Left ventricle myocardium inferior (tissue), 1 donor: ENCODE results near the gene MYH9. TPM values are rescaled to one million over a fixed set of nuclear protein-coding genes. Genes with fewer than 3 reads are reported as not detected.

Experiments
- DNase-seq: peaks from one replicate; pipeline ENCODE4 v3.0.0-alpha.2; 2020
- H3K27ac ChIP-seq: fragments of 200-600 bp; replicated peaks from 2 replicates; pipeline ENCODE4 v1.8.0; 2021
- H3K27me3 ChIP-seq: fragments of 200-600 bp; 2 replicates; pipeline ENCODE4 v1.8.0; 2021; ENCODE audit warnings: low read depth
- H3K36me3 ChIP-seq: fragments of 200-600 bp; 2 replicates; pipeline ENCODE4 v1.8.0; 2021
- H3K4me1 ChIP-seq: fragments of 200-600 bp; 2 replicates; pipeline ENCODE4 v1.8.0; 2021
- H3K4me3 ChIP-seq: fragments of 200-600 bp; 2 replicates; pipeline ENCODE4 v1.8.0; 2021; ENCODE audit warnings: mild to moderate bottlenecking, moderate library complexity
- H3K9me3 ChIP-seq: fragments of 200-600 bp; replicated peaks from 2 replicates; pipeline ENCODE4 v1.8.0; 2021
- intact Hi-C: fragments of 100-400 bp; cut with micrococcal nuclease; formaldehyde crosslinking; loops from one replicate; pipeline ENCODE4 v1.11.0; 2022
- total RNA-seq: library from RNA; stranded (reverse); fragmentation: NEBNext Ultra II Directional; extraction: Animal tissue kit (Norgen Biotek cat#: 25700); gene quantifications from one replicate; pipeline ENCODE4 v1.2.1, GENCODE V29; 2021
- TF ChIP-seq, protein P1 (sequence below): fragments of 200-600 bp; IDR thresholded peaks from 2 replicates; pipeline ENCODE4 v1.8.0; 2021; ENCODE audit warnings: antibody characterized with exemption, mild to moderate bottlenecking, borderline replicate concordance
- donor health status: DM: no; HTN: yes; CAD: no; lungs with severe emphysema.

The MYH9 gene
- total RNA-seq, 1 donor from 2014 or later = 150 TPM

DNA sequence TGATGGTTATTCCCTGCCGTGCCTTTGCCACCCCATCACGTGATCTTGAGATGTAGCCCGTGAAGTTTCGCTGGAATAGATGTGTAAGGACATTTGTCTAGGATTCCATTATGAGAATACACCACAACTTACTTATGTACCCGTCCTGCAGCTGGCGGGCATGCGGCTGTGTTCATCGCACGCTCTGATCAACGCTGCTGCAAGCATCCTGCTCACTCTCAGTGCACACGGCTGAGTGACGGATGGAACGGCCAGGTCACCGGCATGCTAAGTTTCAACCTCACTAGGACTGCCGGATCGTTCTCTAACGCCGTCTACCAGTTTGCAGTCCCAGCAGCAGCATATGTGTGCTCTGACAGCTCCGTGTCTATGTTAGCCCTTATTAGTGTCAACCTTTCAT, 90.2 kb downstream of the MYH9 start:
- no peaks in the 10 kb centered on the region for H3K27me3 ChIP-seq
- no peak overlapping the region for H3K4me3 ChIP-seq
- H3K9me3 ChIP-seq = no peaks in the 10 kb centered on the region
- intact Hi-C loops = no loop called here
- no peak overlapping the region for H3K27ac ChIP-seq
- H3K36me3 ChIP-seq = peaks cover 100% of the 10 kb centered on the region
- H3K4me1 ChIP-seq = peaks cover 10% of the 10 kb centered on the region
- DNase-seq = no peak
- TF ChIP-seq, protein P1, sequence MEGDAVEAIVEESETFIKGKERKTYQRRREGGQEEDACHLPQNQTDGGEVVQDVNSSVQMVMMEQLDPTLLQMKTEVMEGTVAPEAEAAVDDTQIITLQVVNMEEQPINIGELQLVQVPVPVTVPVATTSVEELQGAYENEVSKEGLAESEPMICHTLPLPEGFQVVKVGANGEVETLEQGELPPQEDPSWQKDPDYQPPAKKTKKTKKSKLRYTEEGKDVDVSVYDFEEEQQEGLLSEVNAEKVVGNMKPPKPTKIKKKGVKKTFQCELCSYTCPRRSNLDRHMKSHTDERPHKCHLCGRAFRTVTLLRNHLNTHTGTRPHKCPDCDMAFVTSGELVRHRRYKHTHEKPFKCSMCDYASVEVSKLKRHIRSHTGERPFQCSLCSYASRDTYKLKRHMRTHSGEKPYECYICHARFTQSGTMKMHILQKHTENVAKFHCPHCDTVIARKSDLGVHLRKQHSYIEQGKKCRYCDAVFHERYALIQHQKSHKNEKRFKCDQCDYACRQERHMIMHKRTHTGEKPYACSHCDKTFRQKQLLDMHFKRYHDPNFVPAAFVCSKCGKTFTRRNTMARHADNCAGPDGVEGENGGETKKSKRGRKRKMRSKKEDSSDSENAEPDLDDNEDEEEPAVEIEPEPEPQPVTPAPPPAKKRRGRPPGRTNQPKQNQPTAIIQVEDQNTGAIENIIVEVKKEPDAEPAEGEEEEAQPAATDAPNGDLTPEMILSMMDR = no peak

DNA sequence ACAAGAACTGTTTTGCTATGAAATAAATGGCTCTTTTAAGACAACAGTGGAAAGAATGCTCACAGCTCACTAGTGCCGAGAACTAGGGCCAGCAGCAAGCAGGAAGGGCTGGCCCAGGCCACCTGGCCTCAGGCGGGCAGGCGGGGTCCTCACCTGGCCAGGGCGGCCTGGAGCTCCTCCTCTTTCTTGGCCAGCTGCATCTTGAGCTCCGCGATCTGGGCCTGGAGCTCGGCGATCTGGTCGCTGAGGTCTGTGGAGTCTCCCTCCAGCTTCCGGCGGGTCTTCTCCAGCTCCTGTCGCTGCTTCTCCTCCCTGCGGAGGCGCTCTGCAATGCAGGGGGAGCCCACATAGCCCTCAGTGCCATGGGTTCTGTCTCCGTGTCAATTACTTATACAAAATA, 91.1 kb downstream of the MYH9 start:
- Histone ChIP-seq H3K4me1 (peaks cover 10% of the 10 kb centered on the region), H3K9me3 (no peaks in the 10 kb centered on the region), H3K4me3 (no peak overlapping the region), H3K27me3 (no peaks in the 10 kb centered on the region), H3K27ac (no peak overlapping the region), H3K36me3 (peaks cover 100% of the 10 kb centered on the region)
- TF ChIP-seq, protein P1 = no peak
- no peak for DNase-seq
- intact Hi-C loops = no loop called here

DNA sequence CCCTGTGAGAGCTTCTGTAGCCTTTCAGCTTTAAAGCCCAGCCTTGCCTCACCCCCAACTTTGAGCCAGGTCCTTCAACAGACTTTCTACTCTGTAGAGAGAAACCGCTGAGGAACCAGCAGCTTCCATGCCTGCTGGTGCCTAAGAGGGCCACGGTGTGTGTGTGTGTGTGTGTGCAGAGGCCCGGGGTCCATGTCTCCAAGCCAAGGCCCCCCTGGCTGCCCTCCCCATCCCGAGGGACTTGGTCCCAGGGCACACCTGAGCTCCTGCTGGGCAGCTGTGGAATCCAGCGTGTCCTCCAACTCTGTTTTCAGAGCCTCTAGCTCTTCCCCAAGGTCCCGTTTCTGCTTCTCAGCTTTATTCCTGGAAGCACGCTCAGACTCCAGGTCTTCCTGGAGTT, 92.5 kb downstream of the MYH9 start:
- DNase-seq = no peak
- intact Hi-C loops = no loop called here
- Histone ChIP-seq H3K27me3 (no peaks in the 10 kb centered on the region), H3K4me1 (peaks cover 4% of the 10 kb centered on the region), H3K4me3 (no peak overlapping the region), H3K9me3 (no peaks in the 10 kb centered on the region), H3K36me3 (peaks cover 92% of the 10 kb centered on the region), H3K27ac (no peak overlapping the region)
- TF ChIP-seq, protein P1 = no peak

DNA sequence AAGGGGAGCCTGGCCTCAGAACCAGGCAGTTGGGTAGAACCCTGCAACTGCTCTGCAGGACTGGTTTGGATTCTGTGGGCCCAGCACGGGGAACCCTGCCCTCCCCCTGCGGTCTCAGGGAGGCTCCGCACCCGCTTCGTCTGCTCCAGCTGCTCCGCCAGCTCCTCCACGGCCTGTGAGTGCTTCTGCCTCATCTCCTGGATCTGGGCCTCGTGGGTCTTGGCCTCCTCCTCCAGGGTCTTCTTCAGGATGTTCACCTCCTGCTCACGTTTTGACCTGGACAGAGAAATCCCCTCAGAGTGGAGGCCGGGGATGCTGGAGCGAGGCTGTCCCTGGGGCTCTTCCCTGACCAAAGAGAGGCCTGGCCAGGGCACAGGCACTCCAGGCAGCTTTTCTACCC, 93.0 kb downstream of the MYH9 start:
- TF ChIP-seq, protein P1 = no peak
- Histone ChIP-seq H3K4me3 (no peak overlapping the region), H3K27me3 (no peaks in the 10 kb centered on the region), H3K27ac (no peak overlapping the region), H3K36me3 (peaks cover 90% of the 10 kb centered on the region), H3K9me3 (no peaks in the 10 kb centered on the region), H3K4me1 (peaks cover 2% of the 10 kb centered on the region)
- intact Hi-C loops = no loop called here
- DNase-seq = peak; percentile 8

DNA sequence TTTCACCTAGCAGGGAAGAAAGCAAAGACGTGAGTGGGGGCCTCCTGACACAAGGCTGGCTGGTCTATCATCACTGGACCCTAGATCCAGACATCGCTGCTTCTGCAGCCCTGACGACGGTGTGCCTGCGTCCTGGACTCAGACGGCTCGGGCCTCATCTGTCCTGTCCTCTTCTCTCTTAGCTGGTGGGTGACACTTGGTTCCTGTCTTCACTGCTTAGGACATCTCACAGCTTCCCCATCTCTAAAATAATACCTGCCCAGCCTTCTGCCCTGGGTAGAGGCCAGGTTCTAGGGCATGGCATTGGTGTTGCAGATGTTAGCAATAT, 93.5 kb downstream of the MYH9 start:
- H3K27ac ChIP-seq = no peak overlapping the region

More for the DNA sequence above, 93.5 kb downstream of the MYH9 start:
- TF ChIP-seq, protein P1 = no peak
- Histone ChIP-seq H3K4me3 (no peak overlapping the region), H3K4me1 (no peaks in the 10 kb centered on the region), H3K9me3 (no peaks in the 10 kb centered on the region), H3K27me3 (no peaks in the 10 kb centered on the region), H3K36me3 (peaks cover 90% of the 10 kb centered on the region)
- intact Hi-C loops = no loop called here
- DNase-seq = no peak
